ENCODE results near the gene MDM1.

The MDM1 gene

DNA sequence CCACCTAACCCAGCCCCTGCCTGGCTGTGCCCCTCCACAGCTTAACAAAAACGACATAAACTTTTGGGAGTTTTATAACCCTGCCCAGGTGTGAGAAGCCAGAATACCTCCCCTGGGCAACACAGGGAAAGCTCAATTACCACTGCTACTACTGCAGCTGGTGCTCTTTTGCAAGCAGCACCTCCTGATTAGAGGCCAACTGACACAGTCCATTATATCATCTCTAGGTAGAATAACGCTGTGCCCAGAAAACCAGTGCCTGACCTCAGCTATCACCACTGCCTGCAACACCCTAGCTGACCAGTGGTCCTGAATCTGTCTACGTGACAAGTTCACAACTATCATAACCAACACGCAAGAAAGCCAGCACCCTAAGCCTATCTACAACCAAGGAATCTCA lies 34.2 kb downstream of the MDM1 start:
- DNase-seq (ENCODE audit: low spot score), result no peak
- H3K27ac ChIP-seq, result no peak overlapping the region
- CTCF ChIA-PET, result no interaction called here
- POLR2A ChIA-PET (ENCODE audit: low non-redundant PET), result no interaction called here
- TF ChIP-seq, protein P1, sequence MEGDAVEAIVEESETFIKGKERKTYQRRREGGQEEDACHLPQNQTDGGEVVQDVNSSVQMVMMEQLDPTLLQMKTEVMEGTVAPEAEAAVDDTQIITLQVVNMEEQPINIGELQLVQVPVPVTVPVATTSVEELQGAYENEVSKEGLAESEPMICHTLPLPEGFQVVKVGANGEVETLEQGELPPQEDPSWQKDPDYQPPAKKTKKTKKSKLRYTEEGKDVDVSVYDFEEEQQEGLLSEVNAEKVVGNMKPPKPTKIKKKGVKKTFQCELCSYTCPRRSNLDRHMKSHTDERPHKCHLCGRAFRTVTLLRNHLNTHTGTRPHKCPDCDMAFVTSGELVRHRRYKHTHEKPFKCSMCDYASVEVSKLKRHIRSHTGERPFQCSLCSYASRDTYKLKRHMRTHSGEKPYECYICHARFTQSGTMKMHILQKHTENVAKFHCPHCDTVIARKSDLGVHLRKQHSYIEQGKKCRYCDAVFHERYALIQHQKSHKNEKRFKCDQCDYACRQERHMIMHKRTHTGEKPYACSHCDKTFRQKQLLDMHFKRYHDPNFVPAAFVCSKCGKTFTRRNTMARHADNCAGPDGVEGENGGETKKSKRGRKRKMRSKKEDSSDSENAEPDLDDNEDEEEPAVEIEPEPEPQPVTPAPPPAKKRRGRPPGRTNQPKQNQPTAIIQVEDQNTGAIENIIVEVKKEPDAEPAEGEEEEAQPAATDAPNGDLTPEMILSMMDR (conservative IDR thresholded peaks at IDR 0.05; ENCODE audit: low read depth), result no peak

- DNase-seq (ENCODE audit: low spot score), result no peak
- ChIA-PET POLR2A (ENCODE audit: low non-redundant PET) (no interaction called here), CTCF (no interaction called here)
- TF ChIP-seq, protein P1 (conservative IDR thresholded peaks at IDR 0.05; ENCODE audit: low read depth), result no peak
- no peak overlapping the region for H3K27ac ChIP-seq
These were observed 37.9 kb downstream of the MDM1 start for GRCh38 chr12:68294251-68294650.

GRCh38 chr12:68293347-68293746 lies 38.8 kb downstream of the MDM1 start:
- TF ChIP-seq, protein P1 (conservative IDR thresholded peaks at IDR 0.05; ENCODE audit: low read depth), result no peak
- H3K27ac ChIP-seq, result no peak overlapping the region
- ChIA-PET POLR2A (ENCODE audit: low non-redundant PET) (no interaction called here), CTCF (no interaction called here)
- DNase-seq (ENCODE audit: low spot score), result no peak

DNA sequence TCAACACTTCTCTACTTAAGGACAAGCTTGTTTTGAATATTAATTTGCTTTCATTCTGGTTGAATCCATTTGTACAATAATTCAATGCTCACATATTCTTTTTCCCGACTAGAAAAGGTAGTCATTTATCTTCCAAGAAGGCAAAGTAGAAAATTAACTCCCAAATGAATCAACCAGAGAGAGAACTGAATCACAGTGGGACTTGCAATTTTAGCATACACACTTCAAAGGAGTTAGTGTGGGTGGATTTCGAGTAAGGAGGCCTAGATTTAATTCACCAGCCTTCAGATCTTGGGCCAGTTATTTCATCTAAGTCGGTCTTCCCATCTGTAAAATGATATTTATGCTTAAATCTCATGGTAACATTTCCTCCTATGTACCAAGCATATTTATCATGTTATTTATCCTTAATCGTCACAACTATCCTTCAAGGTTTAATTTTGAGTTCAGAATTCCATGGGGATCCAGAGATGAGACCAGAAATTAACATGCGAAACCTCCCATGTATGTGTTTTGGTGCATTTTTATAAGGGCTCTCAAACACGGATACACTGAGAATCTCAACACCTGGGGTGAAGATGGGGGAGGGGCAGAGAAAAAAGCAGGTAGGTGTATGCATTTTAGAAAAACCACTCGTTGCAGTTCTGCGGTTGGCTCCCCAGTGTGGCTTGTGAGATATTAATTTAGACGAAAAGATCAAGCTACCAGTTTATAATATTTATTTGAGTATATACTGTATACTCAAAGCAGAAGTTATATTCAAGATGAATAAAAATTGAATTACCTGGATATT lies 39.8 kb downstream of the MDM1 start:
- TF ChIP-seq, protein P1 (conservative IDR thresholded peaks at IDR 0.05; ENCODE audit: low read depth), result no peak
- DNase-seq (ENCODE audit: low spot score), result no peak
- no peak overlapping the region for H3K27ac ChIP-seq
- ChIA-PET CTCF (interaction anchor here (1.2 kb wide), 1 partner anchor 70 kb away, joined by 4 read pairs; no protein-coding TSS in a partner anchor), POLR2A (ENCODE audit: low non-redundant PET) (no interaction called here)

- DNase-seq (ENCODE audit: low spot score), result peak; percentile 33
- TF ChIP-seq, protein P1 (conservative IDR thresholded peaks at IDR 0.05; ENCODE audit: low read depth), result no peak
- ChIA-PET POLR2A (ENCODE audit: low non-redundant PET) (no interaction called here), CTCF (interaction anchor here (0.5 to 1.2 kb wide), 2 partner anchors 69 to 396 kb away, joined by 3 to 4 read pairs; no protein-coding TSS in a partner anchor)
- no peak overlapping the region for H3K27ac ChIP-seq
These were observed 40.6 kb downstream of the MDM1 start for GRCh38 chr12:68291396-68292036.

DNA sequence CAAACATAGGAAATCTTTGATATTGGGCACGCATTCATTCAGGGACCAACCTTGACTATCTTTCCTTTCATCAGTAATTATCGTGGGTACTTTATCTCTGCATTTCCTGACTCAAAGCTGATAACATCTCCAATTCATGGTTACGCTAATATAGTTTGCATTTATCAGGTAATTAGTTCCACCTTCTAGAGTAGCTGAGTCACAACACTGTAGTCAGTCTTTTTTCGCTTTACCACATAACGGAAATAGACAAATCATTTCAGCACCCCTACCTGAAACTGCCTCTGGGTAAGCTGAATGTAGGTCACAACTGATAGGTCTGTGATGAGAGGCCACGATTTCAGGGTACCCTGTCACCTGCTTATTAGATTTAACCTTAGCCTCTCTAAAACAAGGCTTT lies 42.0 kb downstream of the MDM1 start:
- DNase-seq (ENCODE audit: low spot score), result no peak
- CTCF ChIA-PET, result interaction anchor here (0.7 kb wide), 1 partner anchor 67 kb away, joined by 4 read pairs; no protein-coding TSS in a partner anchor
- H3K27ac ChIP-seq, result no peak overlapping the region
- POLR2A ChIA-PET (ENCODE audit: low non-redundant PET), result no interaction called here
- TF ChIP-seq, protein P1 (conservative IDR thresholded peaks at IDR 0.05; ENCODE audit: low read depth), result no peak
